GM10248 (cell line): ENCODE data around the gene FBXO11.
A peak's percentile ranks its signal among the peaks of the same experiment; 100 is the strongest.

Experiments used
- CTCF ChIA-PET: fragments of 300-600 bp; sonication (Branson Sonifier 250); formaldehyde crosslinking; extraction: SDS; loops from one replicate; lab custom pipeline; 2021; ENCODE audit warnings: antibody characterized with exemption; lab: Yijun Ruan, JAX
- POLR2A ChIA-PET: fragments of 350-650 bp; sonication (Branson Sonifier 250); formaldehyde crosslinking; extraction: SDS; loops from one replicate; lab custom pipeline; 2020; ENCODE audit warnings: antibody characterized with exemption; lab: Yijun Ruan, JAX
- DNase-seq: peaks from one replicate; pipeline ENCODE4 v3.0.0; 2012; ENCODE audit errors: extremely low spot score
- TF ChIP-seq, protein P1 (sequence below): IDR thresholded peaks from 2 replicates; pipeline ENCODE4 v1.5.1; 2012; ENCODE audit warnings: mild to moderate bottlenecking, low read depth; ENCODE audit errors: extremely low read depth, missing control alignments, control extremely low read depth

Gene FBXO11

DNA sequence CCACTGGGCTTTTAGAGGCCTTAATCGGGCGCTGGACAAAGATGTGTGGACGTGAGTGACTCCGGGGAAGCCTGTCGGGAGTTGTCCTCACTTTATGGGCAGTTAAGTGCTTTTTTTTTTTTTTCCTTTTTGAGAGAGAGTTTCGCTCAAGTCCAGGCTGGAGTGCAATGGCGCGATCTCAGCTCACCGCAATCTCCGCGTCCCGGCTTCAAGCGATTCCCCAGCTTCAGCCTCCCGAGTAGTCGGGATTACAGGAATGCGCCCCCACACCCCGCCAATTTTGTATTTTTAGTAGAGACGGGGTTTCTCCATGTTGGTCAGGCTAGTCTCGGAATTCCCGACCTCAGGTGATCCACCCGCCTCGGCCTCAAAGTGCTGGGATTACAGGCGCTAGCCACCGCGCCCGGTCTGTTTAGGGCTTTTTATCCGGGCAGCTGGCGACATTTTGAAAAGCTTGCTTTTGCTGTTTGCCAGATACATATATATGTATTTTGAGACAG is 121.9 kb downstream of the FBXO11 start:
- DNase-seq, result no peak
- ChIA-PET POLR2A (no interaction called here), CTCF (no interaction called here)
- TF ChIP-seq, protein P1, sequence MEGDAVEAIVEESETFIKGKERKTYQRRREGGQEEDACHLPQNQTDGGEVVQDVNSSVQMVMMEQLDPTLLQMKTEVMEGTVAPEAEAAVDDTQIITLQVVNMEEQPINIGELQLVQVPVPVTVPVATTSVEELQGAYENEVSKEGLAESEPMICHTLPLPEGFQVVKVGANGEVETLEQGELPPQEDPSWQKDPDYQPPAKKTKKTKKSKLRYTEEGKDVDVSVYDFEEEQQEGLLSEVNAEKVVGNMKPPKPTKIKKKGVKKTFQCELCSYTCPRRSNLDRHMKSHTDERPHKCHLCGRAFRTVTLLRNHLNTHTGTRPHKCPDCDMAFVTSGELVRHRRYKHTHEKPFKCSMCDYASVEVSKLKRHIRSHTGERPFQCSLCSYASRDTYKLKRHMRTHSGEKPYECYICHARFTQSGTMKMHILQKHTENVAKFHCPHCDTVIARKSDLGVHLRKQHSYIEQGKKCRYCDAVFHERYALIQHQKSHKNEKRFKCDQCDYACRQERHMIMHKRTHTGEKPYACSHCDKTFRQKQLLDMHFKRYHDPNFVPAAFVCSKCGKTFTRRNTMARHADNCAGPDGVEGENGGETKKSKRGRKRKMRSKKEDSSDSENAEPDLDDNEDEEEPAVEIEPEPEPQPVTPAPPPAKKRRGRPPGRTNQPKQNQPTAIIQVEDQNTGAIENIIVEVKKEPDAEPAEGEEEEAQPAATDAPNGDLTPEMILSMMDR, result no peak

DNA sequence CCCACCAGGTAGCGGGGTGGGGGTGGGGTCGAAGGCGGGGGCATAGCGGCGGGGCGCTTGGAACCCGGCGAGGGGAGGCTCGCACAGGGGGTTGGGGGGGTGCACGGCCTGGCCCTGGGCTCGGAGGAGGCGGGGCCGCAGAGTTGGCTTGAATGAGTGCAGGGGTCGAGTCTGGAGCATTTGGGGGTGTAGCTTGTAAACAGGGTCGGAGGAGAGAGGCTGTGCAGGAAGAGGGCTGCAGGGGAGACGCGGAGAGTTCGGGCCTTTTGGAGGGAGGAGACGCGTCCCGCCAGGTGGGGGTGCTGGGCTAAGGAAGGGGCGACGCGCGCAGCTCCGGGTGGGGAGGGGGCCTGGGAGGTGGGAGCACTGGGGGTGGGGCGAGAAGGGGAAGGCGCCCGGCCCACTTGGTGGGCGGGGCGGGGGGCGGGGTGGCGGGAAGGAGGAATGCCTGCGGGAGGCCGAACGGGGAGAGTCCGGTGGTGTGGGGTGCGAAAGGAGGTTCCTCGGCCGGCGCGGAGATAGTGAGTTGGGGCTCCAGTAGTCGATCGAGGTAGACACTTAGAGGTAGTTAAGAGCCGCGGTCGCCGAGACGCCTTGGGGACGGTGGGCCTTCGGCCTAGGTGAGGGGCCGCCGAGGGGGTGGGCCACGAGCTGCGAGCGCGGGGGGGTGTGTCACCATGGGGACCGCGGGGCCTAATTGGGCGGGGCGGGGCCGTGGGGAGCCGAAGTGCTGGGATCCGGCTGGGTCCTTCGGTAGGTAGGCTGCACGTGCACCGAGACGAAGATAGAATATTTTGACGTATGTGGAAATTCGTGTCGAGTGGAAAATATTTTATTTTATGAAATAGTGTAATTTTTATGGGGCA is 122.6 kb downstream of the FBXO11 start:
- POLR2A ChIA-PET, result interaction anchor here (0.5 to 1.8 kb wide), 9 partner anchors 20 to 1855 kb away, joined by 3 to 10 read pairs (median 6); no protein-coding TSS in a partner anchor
- DNase-seq, result peak; percentile 76
- CTCF ChIA-PET, result interaction anchor here (1.3 to 2.3 kb wide), 2 partner anchors 17 to 59 kb away, joined by 3 to 18 read pairs; no protein-coding TSS in a partner anchor
- TF ChIP-seq, protein P1, result peak; percentile 24

DNA sequence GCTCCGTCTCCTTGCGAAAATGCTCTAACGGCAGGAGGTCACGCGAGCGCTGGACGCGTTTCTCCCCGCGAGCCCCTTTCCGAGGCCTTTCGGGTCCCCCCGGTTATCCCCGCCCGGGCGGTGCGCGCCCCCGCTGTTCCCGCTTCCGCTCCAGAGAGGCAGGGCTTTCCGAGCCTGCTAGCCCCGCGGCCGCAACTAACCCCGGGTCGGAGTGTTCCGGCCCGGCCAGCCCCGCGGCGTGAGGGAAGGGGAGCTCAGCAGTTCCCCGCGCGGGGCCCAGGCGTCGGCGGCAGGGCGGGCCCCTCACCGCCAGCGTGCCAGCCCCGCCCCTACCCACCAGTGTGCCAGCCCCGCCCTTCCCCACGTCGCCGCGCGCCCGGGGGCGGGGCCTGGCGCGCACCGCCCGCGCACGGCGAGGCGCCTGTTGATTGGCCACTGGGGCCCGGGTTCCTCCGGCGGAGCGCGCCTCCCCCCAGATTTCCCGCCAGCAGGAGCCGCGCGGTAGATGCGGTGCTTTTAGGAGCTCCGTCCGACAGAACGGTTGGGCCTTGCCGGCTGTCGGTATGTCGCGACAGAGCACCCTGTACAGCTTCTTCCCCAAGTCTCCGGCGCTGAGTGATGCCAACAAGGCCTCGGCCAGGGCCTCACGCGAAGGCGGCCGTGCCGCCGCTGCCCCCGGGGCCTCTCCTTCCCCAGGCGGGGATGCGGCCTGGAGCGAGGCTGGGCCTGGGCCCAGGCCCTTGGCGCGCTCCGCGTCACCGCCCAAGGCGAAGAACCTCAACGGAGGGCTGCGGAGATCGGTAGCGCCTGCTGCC is 123.4 kb downstream of the FBXO11 start, which contains the start of gene MSH6:
Gene MSH6 (plus strand): TSS at position 475 of the 815 bp plus-strand sequence. CDS start 89 bp downstream, at position 564.
- CTCF ChIA-PET, result interaction anchor here (0.7 to 2.3 kb wide), 5 partner anchors 11 to 345 kb away, joined by 3 to 18 read pairs (median 3); no protein-coding TSS in a partner anchor
- TF ChIP-seq, protein P1, result no peak
- DNase-seq, result peak; percentile 97
- POLR2A ChIA-PET, result interaction anchor here (0.5 to 1.8 kb wide), 10 partner anchors 21 to 1854 kb away, joined by 3 to 10 read pairs (median 6); no protein-coding TSS in a partner anchor

DNA sequence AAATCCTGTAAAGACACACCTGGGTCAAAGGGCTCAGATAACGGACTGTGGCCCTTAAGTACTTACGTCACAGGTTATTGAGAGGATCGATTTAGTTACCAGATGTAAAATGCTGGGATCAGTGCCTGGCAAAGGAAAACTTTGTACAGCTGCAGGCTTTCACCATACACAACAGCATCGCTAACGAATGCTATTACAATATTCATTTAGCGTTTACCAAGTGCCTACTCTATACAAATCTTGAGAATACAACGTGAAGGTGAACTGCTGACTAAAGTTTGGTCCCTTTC is 124.0 kb downstream of the FBXO11 start:
- no peak for DNase-seq
- ChIA-PET POLR2A (interaction anchor here (1.0 to 1.8 kb wide), 2 partner anchors 22 to 338 kb away, joined by 4 to 7 read pairs; no protein-coding TSS in a partner anchor), CTCF (interaction anchor here (1.1 to 2.3 kb wide), 5 partner anchors 11 to 345 kb away, joined by 3 to 18 read pairs (median 3); no protein-coding TSS in a partner anchor)
- TF ChIP-seq, protein P1, result no peak

DNA sequence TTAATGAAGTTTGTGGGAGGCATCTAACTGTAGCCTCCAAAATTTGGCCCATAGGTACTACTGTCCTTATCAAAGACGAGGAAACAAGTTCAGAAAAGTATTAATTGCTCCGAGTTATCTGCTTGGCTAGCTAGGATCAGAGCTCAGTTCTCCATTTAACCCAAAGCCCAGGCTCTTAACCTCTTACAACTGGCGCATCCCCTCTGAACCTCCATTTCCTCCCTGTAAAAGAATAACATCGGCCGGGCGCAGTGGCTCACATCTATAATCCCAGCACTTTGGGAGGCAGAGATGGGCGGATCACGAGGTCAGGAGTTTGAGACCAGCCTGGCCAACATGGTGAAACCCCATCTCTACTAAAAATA is 126.9 kb downstream of the FBXO11 start:
- no peak for DNase-seq
- ChIA-PET POLR2A (no interaction called here), CTCF (interaction anchor here (1.2 to 4.6 kb wide), 3 partner anchors 12 to 444 kb away, joined by 3 to 48 read pairs (median 7); no protein-coding TSS in a partner anchor)
- TF ChIP-seq, protein P1, result no peak
